Ovary (tissue), 3 donors: ENCODE data around the gene OCEL1.
A peak's percentile ranks its signal among the peaks of the same experiment; 100 is the strongest.

ENCODE experiments used
- EP300 ChIP-seq: sonication (generic); formaldehyde crosslinking; IDR thresholded peaks from one replicate; pipeline ENCODE4 v1.6.1; 2017; ENCODE audit warnings: antibody characterized with exemption
- POLR2A ChIP-seq: fragments of 450-650 bp; IDR thresholded peaks from one replicate; pipeline ENCODE4 v1.6.1; 2017; ENCODE audit warnings: antibody characterized with exemption, mild to moderate bottlenecking, moderate library complexity
- TF ChIP-seq, protein P1 (sequence below), 3 donors: fragments of 450-650 bp in 2 of 3; fragments of 200-600 bp in 1 of 3; IDR thresholded peaks; one replicate each; pipeline versions ENCODE4 v1.5.1 to v1.8.0; 2016 to 2022; ENCODE audit warnings: antibody characterized with exemption in 3 of 3, mild to moderate bottlenecking in 1 of 3
- donor health status: DM: no; HTN: no; CAD: no.

DNA sequence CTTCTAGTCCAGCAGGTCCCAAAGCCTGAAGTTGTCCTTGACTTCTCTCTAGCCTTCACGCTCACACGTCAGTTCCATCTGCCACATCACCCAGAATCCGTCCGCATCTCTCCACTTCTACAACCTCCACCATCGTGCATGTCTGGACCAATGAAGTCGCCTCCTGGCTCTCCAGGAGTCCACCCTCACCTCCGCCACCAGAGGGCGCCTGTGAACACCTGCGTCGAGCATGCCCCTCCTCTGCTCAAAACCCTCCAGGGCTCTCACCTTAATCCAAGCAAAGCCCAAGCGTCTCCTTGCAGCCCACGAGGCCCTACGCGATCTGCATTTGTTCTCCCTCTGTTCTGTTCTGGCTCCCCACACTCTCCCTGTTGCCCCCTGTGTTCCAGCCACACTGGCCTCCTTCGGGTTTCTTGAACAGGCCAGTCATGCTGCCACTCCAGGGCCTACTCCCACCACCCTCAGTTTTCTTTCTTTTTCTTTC is 34.9 kb downstream of the OCEL1 start:
- TF ChIP-seq POLR2A: no peak
- TF ChIP-seq, protein P1, sequence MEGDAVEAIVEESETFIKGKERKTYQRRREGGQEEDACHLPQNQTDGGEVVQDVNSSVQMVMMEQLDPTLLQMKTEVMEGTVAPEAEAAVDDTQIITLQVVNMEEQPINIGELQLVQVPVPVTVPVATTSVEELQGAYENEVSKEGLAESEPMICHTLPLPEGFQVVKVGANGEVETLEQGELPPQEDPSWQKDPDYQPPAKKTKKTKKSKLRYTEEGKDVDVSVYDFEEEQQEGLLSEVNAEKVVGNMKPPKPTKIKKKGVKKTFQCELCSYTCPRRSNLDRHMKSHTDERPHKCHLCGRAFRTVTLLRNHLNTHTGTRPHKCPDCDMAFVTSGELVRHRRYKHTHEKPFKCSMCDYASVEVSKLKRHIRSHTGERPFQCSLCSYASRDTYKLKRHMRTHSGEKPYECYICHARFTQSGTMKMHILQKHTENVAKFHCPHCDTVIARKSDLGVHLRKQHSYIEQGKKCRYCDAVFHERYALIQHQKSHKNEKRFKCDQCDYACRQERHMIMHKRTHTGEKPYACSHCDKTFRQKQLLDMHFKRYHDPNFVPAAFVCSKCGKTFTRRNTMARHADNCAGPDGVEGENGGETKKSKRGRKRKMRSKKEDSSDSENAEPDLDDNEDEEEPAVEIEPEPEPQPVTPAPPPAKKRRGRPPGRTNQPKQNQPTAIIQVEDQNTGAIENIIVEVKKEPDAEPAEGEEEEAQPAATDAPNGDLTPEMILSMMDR (IDR thresholded peaks at IDR 0.05): peak; percentile 48 to 77 (median 63)
- no peak for TF ChIP-seq EP300
